ENCODE measurements around the gene MSRB1. TPM values are rescaled to one million over a fixed set of nuclear protein-coding genes. Genes with fewer than 3 reads are reported as not detected.
"Not testable (repeated sequence)": the region's sequence is repeated elsewhere in the genome, so short reads cannot be mapped to it uniquely, and the experiment has no call there.

MSRB1 gene
- total RNA-seq, 6 experiments from 2014 or later, result 21.0 to 27.4 (median 22.7) TPM

- peak overlapping the region; percentile 98 for H3K4me3 Mint-ChIP-seq
- H3K4me1 Mint-ChIP-seq (ENCODE audit: low read depth), result peaks cover 31% of the 10 kb centered on the region
- peak overlapping the region; percentile 95 for H3K27ac Mint-ChIP-seq
- peaks cover 26% of the 10 kb centered on the region for H3K9me3 Mint-ChIP-seq
- DNase-seq, result no peak
- H3K36me3 Mint-ChIP-seq (ENCODE audit: low read depth), result peaks cover 42% of the 10 kb centered on the region
- no peak for TF ChIP-seq CTCF (IDR thresholded peaks at IDR 0.05)
- H3K27me3 Mint-ChIP-seq (ENCODE audit: insufficient read depth), result peaks cover 26% of the 10 kb centered on the region
Measured at GRCh38 chr16:1965396-1966001, 22.5 kb upstream of the MSRB1 start.

GRCh38 chr16:1964506-1965395 lies 21.8 kb upstream of the MSRB1 start, which contains the start of gene RPS2:
RPS2 (minus strand) TSS chr16:1964826; CDS start chr16:1964625, 201 bp downstream.
- peak; percentile 99 for DNase-seq
- H3K4me3 Mint-ChIP-seq, result peak within 1 kb of the TSS; percentile 98
- peaks cover 49% of the 10 kb centered on the region for H3K36me3 Mint-ChIP-seq (ENCODE audit: low read depth)
- H3K4me1 Mint-ChIP-seq (ENCODE audit: low read depth), result peaks cover 37% of the 10 kb centered on the region
- peaks cover 33% of the 10 kb centered on the region for H3K27me3 Mint-ChIP-seq (ENCODE audit: insufficient read depth)
- no peak for TF ChIP-seq CTCF (IDR thresholded peaks at IDR 0.05)
- peaks cover 30% of the 10 kb centered on the region for H3K9me3 Mint-ChIP-seq
- H3K27ac Mint-ChIP-seq, result peak within 1 kb of the TSS; percentile 95

DNA sequence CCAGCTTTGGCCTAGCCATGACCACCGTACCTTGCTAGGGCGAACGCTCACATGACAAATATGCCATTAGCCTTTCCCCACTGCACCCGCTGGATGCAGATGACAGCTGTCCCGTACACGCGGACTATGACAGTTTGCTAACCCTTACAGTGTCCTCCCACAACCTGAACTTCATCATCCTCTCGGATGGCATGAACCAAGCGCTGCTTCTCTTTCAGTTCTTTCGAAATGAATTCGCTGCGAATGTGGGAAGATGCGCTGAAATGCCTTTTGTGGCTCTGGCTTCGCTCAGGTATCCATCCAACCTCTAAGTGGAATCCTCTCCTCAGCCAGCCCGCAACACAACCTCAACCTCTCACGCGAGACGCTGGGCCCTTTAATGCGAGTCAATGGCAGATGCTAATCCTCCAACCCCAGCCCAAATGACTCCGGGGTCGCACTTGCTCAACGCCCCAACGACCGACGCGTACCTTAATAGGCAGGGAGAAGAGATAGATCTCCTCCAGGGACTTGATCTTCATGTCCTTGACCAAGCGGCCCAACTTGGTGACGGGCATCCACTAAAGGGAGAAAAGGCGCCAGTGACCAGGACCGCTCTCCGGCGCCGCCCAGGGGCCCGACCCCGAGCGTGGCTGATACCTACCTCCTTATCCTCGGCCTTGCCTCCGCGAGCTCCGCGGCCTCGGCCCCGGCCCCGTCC lies 21.0 kb upstream of the MSRB1 start:
- peaks cover 31% of the 10 kb centered on the region for H3K9me3 Mint-ChIP-seq
- peaks cover 49% of the 10 kb centered on the region for H3K36me3 Mint-ChIP-seq (ENCODE audit: low read depth)
- H3K4me3 Mint-ChIP-seq, result peak overlapping the region; percentile 98
- H3K27me3 Mint-ChIP-seq (ENCODE audit: insufficient read depth), result peaks cover 35% of the 10 kb centered on the region
- no peak for TF ChIP-seq CTCF (IDR thresholded peaks at IDR 0.05)
- H3K4me1 Mint-ChIP-seq (ENCODE audit: low read depth), result peaks cover 37% of the 10 kb centered on the region
- DNase-seq, result no peak
- peak overlapping the region; percentile 95 for H3K27ac Mint-ChIP-seq

DNA sequence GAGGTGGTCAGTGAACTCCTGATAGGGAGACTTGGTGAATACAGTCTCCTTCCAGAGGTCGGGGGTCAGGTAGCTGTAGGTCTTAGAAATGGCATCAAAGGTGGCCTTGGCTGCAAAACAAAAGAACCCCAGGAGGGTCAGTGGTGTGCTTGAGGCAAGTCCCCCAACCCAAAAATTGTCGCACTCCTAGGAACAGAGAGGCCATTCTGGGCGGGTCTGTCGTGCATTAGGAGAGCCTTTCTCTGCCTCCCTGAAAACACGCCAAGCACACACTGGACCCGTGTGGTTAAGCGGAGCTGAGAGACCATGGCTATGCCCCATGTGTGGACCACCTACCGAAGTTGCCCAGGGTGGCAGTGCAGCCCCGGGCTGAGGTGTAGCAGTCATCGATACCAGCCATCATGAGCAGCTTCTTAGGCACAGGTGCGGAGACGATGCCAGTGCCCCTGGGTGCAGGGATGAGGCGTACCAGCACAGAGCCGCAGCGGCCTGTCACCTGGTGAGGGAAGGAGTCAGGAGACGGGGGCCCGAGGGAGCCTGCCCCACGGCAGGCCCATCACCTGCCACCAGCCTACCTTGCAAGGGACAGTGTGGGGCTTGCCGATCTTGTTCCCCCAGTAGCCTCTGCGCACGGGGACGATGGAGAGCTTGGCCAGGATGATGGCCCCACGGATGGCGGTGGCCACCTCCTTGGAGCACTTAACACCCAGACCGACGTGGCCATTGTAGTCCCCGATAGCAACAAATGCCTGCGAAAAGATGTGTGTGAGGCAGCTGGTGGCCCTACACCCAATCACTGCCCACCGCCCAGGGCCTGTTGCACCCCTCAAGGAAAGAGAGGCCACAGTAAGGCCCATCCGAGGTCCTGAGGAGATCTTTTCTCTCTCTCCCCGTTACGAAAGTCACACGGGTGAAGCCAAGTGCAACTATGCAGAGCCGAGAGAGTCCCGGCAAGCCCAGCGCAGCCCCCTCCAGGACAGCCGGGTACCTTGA lies 19.5 kb upstream of the MSRB1 start:
- DNase-seq, result not testable (repeated sequence)
- Mint-ChIP-seq H3K36me3 (ENCODE audit: low read depth) (peaks cover 49% of the 10 kb centered on the region), H3K9me3 (peaks cover 31% of the 10 kb centered on the region), H3K27me3 (ENCODE audit: insufficient read depth) (peaks cover 35% of the 10 kb centered on the region), H3K4me1 (ENCODE audit: low read depth) (peaks cover 37% of the 10 kb centered on the region), H3K27ac (peak overlapping the region; percentile 95), H3K4me3 (peak overlapping the region; percentile 98)

- Mint-ChIP-seq H3K4me3 (peak overlapping the region; percentile 98; the same call in 1 of the 2 replicates), H3K27me3 (ENCODE audit: insufficient read depth) (peaks cover 38% of the 10 kb centered on the region), H3K36me3 (ENCODE audit: low read depth) (peaks cover 49% of the 10 kb centered on the region), H3K4me1 (ENCODE audit: low read depth) (peaks cover 37% of the 10 kb centered on the region), H3K27ac (peak overlapping the region; percentile 90), H3K9me3 (peaks cover 31% of the 10 kb centered on the region)
- TF ChIP-seq CTCF (IDR thresholded peaks at IDR 0.05), result no peak
- no peak for DNase-seq
Measured at GRCh38 chr16:1961651-1962067, 18.7 kb upstream of the MSRB1 start.
